SK-N-MC (cell line): ENCODE measurements around the gene FARSA.

Experiments used
- EZH2 ChIP-seq: fragments of 200-600 bp; sonication (generic); IDR thresholded peaks from one replicate; pipeline ENCODE4 v1.6.1; 2017; ENCODE audit warnings: antibody characterized with exemption
- POLR2AphosphoS5 ChIP-seq: IDR thresholded peaks from 2 replicates; pipeline ENCODE4 v1.6.1; 2012; ENCODE audit warnings: mild to moderate bottlenecking, low read depth, low read length, borderline replicate concordance

- TF ChIP-seq EZH2 = no peak
- no peak for TF ChIP-seq POLR2AphosphoS5
Observed at GRCh38 chr19:12952488-12953137, 19.1 kb upstream of the FARSA start.
